ENCODE data around the gene TMEM59L.

DNA sequence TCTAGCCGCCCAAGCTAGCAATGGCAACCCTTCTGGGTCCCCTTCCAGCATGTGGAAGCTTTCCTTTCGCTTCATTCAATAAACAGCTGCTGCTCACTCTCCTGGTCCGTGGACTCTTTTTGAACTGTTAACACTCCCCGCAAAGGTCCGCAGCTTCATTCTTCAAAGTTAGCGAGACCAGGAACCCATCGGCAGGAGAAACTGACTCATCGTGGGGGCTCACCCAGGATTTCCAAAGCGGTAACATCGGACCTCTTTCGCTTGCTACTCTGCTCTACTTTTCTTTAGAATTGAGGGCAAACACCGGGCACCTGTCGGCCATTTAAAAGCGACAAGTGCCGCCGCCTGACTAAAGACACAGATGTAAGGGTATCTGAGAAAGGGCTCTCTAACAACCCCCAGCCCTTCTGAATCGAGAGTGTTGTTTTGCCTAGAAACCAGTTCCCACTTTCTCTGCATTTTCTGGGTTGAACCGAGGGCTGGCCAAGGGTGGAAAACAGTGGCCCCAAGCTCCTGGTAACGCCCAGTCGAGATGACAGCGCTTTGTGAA lies 35.2 kb upstream of the TMEM59L start:
- TF ChIP-seq POLR2A (IDR thresholded peaks at IDR 0.05) = no peak
- TF ChIP-seq, protein P1, sequence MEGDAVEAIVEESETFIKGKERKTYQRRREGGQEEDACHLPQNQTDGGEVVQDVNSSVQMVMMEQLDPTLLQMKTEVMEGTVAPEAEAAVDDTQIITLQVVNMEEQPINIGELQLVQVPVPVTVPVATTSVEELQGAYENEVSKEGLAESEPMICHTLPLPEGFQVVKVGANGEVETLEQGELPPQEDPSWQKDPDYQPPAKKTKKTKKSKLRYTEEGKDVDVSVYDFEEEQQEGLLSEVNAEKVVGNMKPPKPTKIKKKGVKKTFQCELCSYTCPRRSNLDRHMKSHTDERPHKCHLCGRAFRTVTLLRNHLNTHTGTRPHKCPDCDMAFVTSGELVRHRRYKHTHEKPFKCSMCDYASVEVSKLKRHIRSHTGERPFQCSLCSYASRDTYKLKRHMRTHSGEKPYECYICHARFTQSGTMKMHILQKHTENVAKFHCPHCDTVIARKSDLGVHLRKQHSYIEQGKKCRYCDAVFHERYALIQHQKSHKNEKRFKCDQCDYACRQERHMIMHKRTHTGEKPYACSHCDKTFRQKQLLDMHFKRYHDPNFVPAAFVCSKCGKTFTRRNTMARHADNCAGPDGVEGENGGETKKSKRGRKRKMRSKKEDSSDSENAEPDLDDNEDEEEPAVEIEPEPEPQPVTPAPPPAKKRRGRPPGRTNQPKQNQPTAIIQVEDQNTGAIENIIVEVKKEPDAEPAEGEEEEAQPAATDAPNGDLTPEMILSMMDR (IDR thresholded peaks at IDR 0.05) = no peak
